Glutamatergic neuron (in vitro differentiated cells): ENCODE measurements around the gene FZD7. TPM values are rescaled to one million over a fixed set of nuclear protein-coding genes. Genes with fewer than 3 reads are reported as not detected.

Experiments
- DNase-seq: peaks from one replicate; pipeline ENCODE4 v3.0.0; 2022
- H3K27ac Mint-ChIP-seq: one replicate; pipeline ENCODE4 v1.8.0; 2020; ENCODE audit warnings: mild to moderate bottlenecking, mixed read lengths, inconsistent platforms; ENCODE audit not compliant: unreplicated experiment
- H3K27me3 Mint-ChIP-seq: one replicate; pipeline ENCODE4 v1.8.0; 2020; ENCODE audit warnings: mild to moderate bottlenecking, moderate library complexity, mixed read lengths, inconsistent platforms; ENCODE audit not compliant: unreplicated experiment
- H3K36me3 Mint-ChIP-seq: one replicate; pipeline ENCODE4 v1.8.0; 2020; ENCODE audit warnings: mild to moderate bottlenecking, mixed read lengths, inconsistent platforms; ENCODE audit not compliant: unreplicated experiment
- H3K4me1 Mint-ChIP-seq: one replicate; pipeline ENCODE4 v1.8.0; 2020; ENCODE audit warnings: mild to moderate bottlenecking, low read depth, mixed read lengths, inconsistent platforms; ENCODE audit not compliant: unreplicated experiment
- H3K4me3 Mint-ChIP-seq: one replicate; pipeline ENCODE4 v1.8.0; 2020; ENCODE audit warnings: mild to moderate bottlenecking, mixed read lengths, inconsistent platforms; ENCODE audit not compliant: unreplicated experiment
- H3K9me3 Mint-ChIP-seq: one replicate; pipeline ENCODE4 v1.8.0; 2020; ENCODE audit warnings: mild to moderate bottlenecking, moderate library complexity, mixed read lengths, inconsistent platforms; ENCODE audit not compliant: unreplicated experiment
- CTCF ChIP-seq: fragments of 200-600 bp; sonication (generic); IDR thresholded peaks from one replicate; pipeline ENCODE4 v1.5.0; 2021; ENCODE audit not compliant: partially characterized antibody, unreplicated experiment
- total RNA-seq: library from RNA; stranded (reverse); fragmentation: NEBNext Ultra II Directional; extraction: Animal tissue kit (Norgen Biotek cat#: 25700); gene quantifications from one replicate; pipeline ENCODE4 v1.2.1, GENCODE V29; 2021; ENCODE audit not compliant: unreplicated experiment

The FZD7 gene
- total RNA-seq, 1 donor from 2014 or later = 19.0 TPM

GRCh38 chr2:202005272-202005887 lies 28.3 kb upstream of the FZD7 start:
- H3K9me3 Mint-ChIP-seq = no peaks in the 10 kb centered on the region
- no peak for TF ChIP-seq CTCF
- no peak for DNase-seq
- H3K27me3 Mint-ChIP-seq = no peaks in the 10 kb centered on the region
- no peak overlapping the region for H3K4me3 Mint-ChIP-seq
- H3K36me3 Mint-ChIP-seq = no peaks in the 10 kb centered on the region
- H3K27ac Mint-ChIP-seq = no peak overlapping the region
- peaks cover 5% of the 10 kb centered on the region for H3K4me1 Mint-ChIP-seq

- Mint-ChIP-seq H3K27me3 (no peaks in the 10 kb centered on the region), H3K4me1 (peaks cover 5% of the 10 kb centered on the region), H3K9me3 (no peaks in the 10 kb centered on the region), H3K4me3 (no peak overlapping the region), H3K27ac (no peak overlapping the region), H3K36me3 (no peaks in the 10 kb centered on the region)
- DNase-seq = no peak
- no peak for TF ChIP-seq CTCF
Observed at GRCh38 chr2:202006301-202006700, 27.4 kb upstream of the FZD7 start.

GRCh38 chr2:202007015-202007982 lies 26.4 kb upstream of the FZD7 start:
- TF ChIP-seq CTCF = no peak
- Mint-ChIP-seq H3K27me3 (no peaks in the 10 kb centered on the region), H3K4me3 (no peak overlapping the region), H3K27ac (no peak overlapping the region), H3K4me1 (peaks cover 5% of the 10 kb centered on the region), H3K36me3 (no peaks in the 10 kb centered on the region), H3K9me3 (no peaks in the 10 kb centered on the region)
- no peak for DNase-seq

GRCh38 chr2:202007983-202008354 lies 25.7 kb upstream of the FZD7 start:
- Mint-ChIP-seq H3K27ac (no peak overlapping the region), H3K36me3 (no peaks in the 10 kb centered on the region), H3K4me3 (no peak overlapping the region), H3K9me3 (no peaks in the 10 kb centered on the region), H3K27me3 (no peaks in the 10 kb centered on the region), H3K4me1 (peaks cover 5% of the 10 kb centered on the region)
- no peak for DNase-seq
- no peak for TF ChIP-seq CTCF

- H3K27ac Mint-ChIP-seq = no peak overlapping the region
- H3K4me3 Mint-ChIP-seq = no peak overlapping the region
- no peaks in the 10 kb centered on the region for H3K36me3 Mint-ChIP-seq
- H3K4me1 Mint-ChIP-seq = peaks cover 8% of the 10 kb centered on the region
- no peak for DNase-seq
- H3K9me3 Mint-ChIP-seq = no peaks in the 10 kb centered on the region
- no peaks in the 10 kb centered on the region for H3K27me3 Mint-ChIP-seq
- TF ChIP-seq CTCF = no peak
Observed at GRCh38 chr2:202009019-202009481, 24.6 kb upstream of the FZD7 start.
